A549 treated with AZD2906 at 1 μM for 4 hours (cell line): ENCODE results near the gene SP6. TPM values are rescaled to one million over a fixed set of nuclear protein-coding genes. Genes with fewer than 3 reads are reported as not detected.

Experiments used
- total RNA-seq: library from RNA; stranded (reverse); fragments of 200-300 nt; extraction: Qiagen RNA extraction; gene quantifications from 5 replicates; pipeline ENCODE4 v1.2.3, GENCODE V29; 2022

Gene SP6
- 7.6 to 7.8 TPM (median 7.7 TPM) in 5 replicates for total RNA-seq

GRCh38 chr17:47850692-47851573, at the start of gene SP6:
TSS of gene SP6 (minus strand) at chr17:47851163. CDS start at chr17:47848429, 2,734 bp downstream.

GRCh38 chr17:47895856-47896671, 45.1 kb upstream of the SP6 start, which contains the start of gene SP2:
TSS of gene SP2 (plus strand) at chr17:47896236. CDS start at chr17:47896287, 51 bp downstream.

GRCh38 chr17:47840742-47841487, 10.0 kb downstream of the SP6 start, which contains the start of gene SCRN2:
TSS of gene SCRN2 (minus strand) at chr17:47841273. CDS start at chr17:47840843, 430 bp downstream.

GRCh38 chr17:47831003-47831933, 19.7 kb downstream of the SP6 start, which contains the start of the genes LRRC46 and MRPL10:
TSS of gene LRRC46 (plus strand) at chr17:47831670. CDS start at chr17:47831990, 320 bp downstream.
TSS of gene MRPL10 (minus strand) at chr17:47831541. CDS start at chr17:47831511, 30 bp downstream.

GRCh38 chr17:47821424-47822391, 29.3 kb downstream of the SP6 start, which contains the start of gene OSBPL7:
TSS of gene OSBPL7 (minus strand) at chr17:47821794. CDS start at chr17:47820278, 1,516 bp downstream.

Other genes starting within 250 kb of the SP6 start
- 274 to 432 TPM (median 299 TPM) in 5 replicates for gene KPNB1, start 201.2 kb downstream of the SP6 start, total RNA-seq
- gene TBKBP1, start 157.0 kb downstream of the SP6 start, total RNA-seq, result 3.9 to 5.8 TPM (median 4.8 TPM) in 5 replicates
- gene TBX21, start 117.9 kb downstream of the SP6 start, total RNA-seq, result 0.18 to 0.25 TPM (median 0.23 TPM) in 5 replicates
- gene OSBPL7, start 29.4 kb downstream of the SP6 start, total RNA-seq, result 12.2 to 17.8 TPM (median 15.8 TPM) in 5 replicates
- gene MRPL10, start 19.6 kb downstream of the SP6 start, total RNA-seq, result 90.4 to 118 TPM (median 92.1 TPM) in 5 replicates
- 2.7 to 3.7 TPM (median 3.2 TPM) in 5 replicates for gene LRRC46, start 19.5 kb downstream of the SP6 start, total RNA-seq
- gene SCRN2, start 9.9 kb downstream of the SP6 start, total RNA-seq, result 31.9 to 40.2 TPM (median 38.2 TPM) in 5 replicates
- 17.8 to 19.3 TPM (median 18.3 TPM) in 5 replicates for gene SP2, start 45.1 kb upstream of the SP6 start, total RNA-seq
- gene PNPO, start 90.4 kb upstream of the SP6 start, total RNA-seq, result 24.0 to 27.5 TPM (median 24.5 TPM) in 5 replicates
- 3.1 to 3.9 TPM (median 3.5 TPM) in 5 replicates for gene PRR15L, start 106.7 kb upstream of the SP6 start, total RNA-seq
- gene CDK5RAP3, start 120.0 kb upstream of the SP6 start, total RNA-seq, result 99.9 to 126 TPM (median 107 TPM) in 5 replicates
- gene COPZ2, start 186.6 kb upstream of the SP6 start, total RNA-seq, result 12.0 to 20.8 TPM (median 16.8 TPM) in 5 replicates
- gene NFE2L1, start 197.2 kb upstream of the SP6 start, total RNA-seq, result 114 to 133 TPM (median 123 TPM) in 5 replicates